HepG2 (cell line): ENCODE results near the gene EPB41L2. TPM values are rescaled to one million over a fixed set of nuclear protein-coding genes. Genes with fewer than 3 reads are reported as not detected.

ENCODE experiments used
- ATAC-seq: fragments of 200-7000 bp; cut with Tn5 transposase; 3 replicates; pipeline ENCODE4 v1.9.1; 2020; ENCODE audit warnings: mild to moderate bottlenecking, moderate library complexity
- BruUV-seq: library from RNA; stranded (reverse); fragments of 400-500 nt; replicated peaks from 2 replicates; lab custom pipeline; 2021; lab: Mats Ljungman, UMichigan
- CTCF ChIA-PET: fragments of 300-600 bp; formaldehyde crosslinking; extraction: SDS; loops from one replicate; lab custom pipeline; 2021; ENCODE audit warnings: low total read pairs, inconsistent platforms, low intra/inter-chr PET ratio; lab: Yijun Ruan, JAX
- POLR2A ChIA-PET: fragments of 350-600 bp; sonication (Branson Sonifier 250); formaldehyde crosslinking; loops from one replicate; lab custom pipeline; 2020; ENCODE audit warnings: antibody characterized with exemption, inconsistent platforms; lab: Yijun Ruan, JAX
- DNase-seq: peaks from one replicate; pipeline ENCODE4 v3.0.0-alpha.2; 2015; ENCODE audit warnings: low spot score
- FAIRE-seq: peaks from 3 replicates; lab custom pipeline; 2011; peaks lifted over from hg19 to GRCh38; lab: Jason Lieb, UNC
- H2AFZ ChIP-seq: one replicate; pipeline ENCODE4 v1.6.1; 2011; ENCODE audit warnings: low read length, inconsistent platforms
- H3K27ac ChIP-seq: fragments of 300-600 bp; 3 replicates; pipeline ENCODE4 v1.8.0; 2011; ENCODE audit warnings: mixed run types, mild to moderate bottlenecking, mixed read lengths, low read length, inconsistent platforms; ENCODE audit not compliant: insufficient read depth; ENCODE audit errors: extremely low read length
- H3K27me3 ChIP-seq, 2 experiments: fragments of 200-600 bp in 1 of 2; 2 replicates in 1 of 2; 3 replicates in 1 of 2; pipeline versions ENCODE4 v1.6.0 to v1.8.0; 2011; ENCODE audit warnings: low read length in 2 of 2, mild to moderate bottlenecking in 2 of 2, moderate library complexity in 2 of 2, inconsistent platforms in 1 of 2; ENCODE audit not compliant: insufficient read depth in 2 of 2, control insufficient read depth in 1 of 2
- H3K36me3 ChIP-seq, 2 experiments: fragments of 200-600 bp in 1 of 2; replicated peaks in 1 of 2; 2 replicates in 1 of 2; 3 replicates in 1 of 2; pipeline versions ENCODE4 v1.5.1 to v1.8.0; 2011; ENCODE audit warnings: low read length in 2 of 2, inconsistent platforms in 1 of 2; ENCODE audit not compliant: insufficient read depth in 2 of 2, control insufficient read depth in 1 of 2
- H3K4me1 ChIP-seq: 2 replicates; pipeline ENCODE4 v1.5.1; 2012; ENCODE audit warnings: low read length, inconsistent platforms; ENCODE audit not compliant: insufficient read depth
- H3K4me2 ChIP-seq: 2 replicates; pipeline ENCODE4 v1.6.0; 2011; ENCODE audit warnings: low read depth, low read length, inconsistent platforms
- H3K4me3 ChIP-seq, 3 experiments: fragments of 200-600 bp in 1 of 3; sonication (generic), shearing (Covaris generic) in 1 of 3; replicated peaks in 1 of 3; 2 replicates each; pipeline ENCODE4 v1.5.1; 2011 to 2016; ENCODE audit warnings: low read length in 3 of 3, inconsistent platforms in 2 of 3, low read depth in 2 of 3, mild to moderate bottlenecking in 2 of 3, control low read depth in 1 of 3, mixed read lengths in 1 of 3; ENCODE audit not compliant: insufficient read depth in 1 of 3
- H3K79me2 ChIP-seq: one replicate; pipeline ENCODE4 v1.6.1; 2011; ENCODE audit warnings: low read length, inconsistent platforms; ENCODE audit not compliant: insufficient read depth
- H3K9ac ChIP-seq: 2 replicates; pipeline ENCODE4 v1.6.0; 2011; ENCODE audit warnings: mild to moderate bottlenecking, low read depth, low read length, inconsistent platforms; ENCODE audit not compliant: insufficient read depth
- H3K9me3 ChIP-seq: 2 replicates; pipeline ENCODE4 v1.5.1; 2012; ENCODE audit warnings: mild to moderate bottlenecking, low read length
- H4K20me1 ChIP-seq: 2 replicates; pipeline ENCODE4 v1.6.0; 2011; ENCODE audit warnings: inconsistent platforms, mild to moderate bottlenecking, low read length, moderate library complexity; ENCODE audit not compliant: insufficient read depth
- ATF7 ChIP-seq, 2 experiments: fragments of 450-650 bp in 1 of 2; sonication (generic) in 1 of 2; formaldehyde crosslinking in 1 of 2; IDR thresholded peaks; 2 replicates each; pipeline versions ENCODE4 v1.4.0 to v1.6.1; 2016 to 2020; ENCODE audit warnings: antibody characterized with exemption in 1 of 2, mild to moderate bottlenecking in 1 of 2, missing genetic modification reagents in 1 of 2
- FOXP1 ChIP-seq, 2 experiments: fragments of 450-650 bp in 1 of 2; IDR thresholded peaks; 2 replicates each; pipeline ENCODE4 v1.6.1; 2017 to 2018; ENCODE audit warnings: antibody characterized with exemption in 1 of 2
- PITX1 ChIP-seq: sonication (generic); formaldehyde crosslinking; IDR thresholded peaks from 2 replicates; pipeline ENCODE4 v1.5.1; 2020; ENCODE audit warnings: mild to moderate bottlenecking, missing genetic modification reagents
- REPIN1 ChIP-seq: sonication (generic); formaldehyde crosslinking; IDR thresholded peaks from 2 replicates; pipeline ENCODE4 v1.8.0; 2022; ENCODE audit warnings: missing genetic modification reagents, low read depth, mild to moderate bottlenecking, borderline replicate concordance
- SALL1 ChIP-seq: sonication (generic); formaldehyde crosslinking; IDR thresholded peaks from 2 replicates; pipeline ENCODE4 v1.8.0; 2022; ENCODE audit warnings: mild to moderate bottlenecking, missing genetic modification reagents
- XBP1 ChIP-seq: sonication (generic); formaldehyde crosslinking; IDR thresholded peaks from 2 replicates; pipeline ENCODE4 v1.5.0; 2020; ENCODE audit warnings: missing genetic modification reagents
- ZNF20 ChIP-seq: sonication (generic); formaldehyde crosslinking; IDR thresholded peaks from 2 replicates; pipeline ENCODE4 v1.4.0; 2020; ENCODE audit warnings: mild to moderate bottlenecking, moderate library complexity, missing genetic modification reagents
- ZNF569 ChIP-seq: sonication (generic); formaldehyde crosslinking; IDR thresholded peaks from 2 replicates; pipeline ENCODE4 v1.5.0; 2020; ENCODE audit warnings: mild to moderate bottlenecking, missing genetic modification reagents, moderate library complexity, borderline replicate concordance
- ZNF7 ChIP-seq: IDR thresholded peaks from 2 replicates; pipeline ENCODE4 v1.6.1; 2016; ENCODE audit warnings: missing biosample characterization, missing genetic modification reagents
- WGBS: methylation state at CpG from one replicate; pipeline ENCODE4 v1.1.6; 2017; ENCODE audit warnings: low lambda C conversion rate; 5-methylcytosine and 5-hydroxymethylcytosine counted together
- in situ Hi-C: cut with HindIII; loops from 2 replicates; pipeline ENCODE4 v1.10.0; 2017; ENCODE audit warnings: low pct_unique_long_range_greater_than_20kb; ENCODE audit not compliant: extremely low pct_ligation_motif_present
- intact Hi-C: fragments of 100-400 bp; cut with micrococcal nuclease; formaldehyde crosslinking; loops from one replicate; pipeline ENCODE4 v1.10.0; 2022; ENCODE audit not compliant: unreplicated experiment
- polyA plus RNA-seq, 8 experiments: library from polyadenylated mRNA; depleted of rRNA in 3 of 8; stranded (reverse) in 7 of 8; unstranded in 1 of 8; fragments of >200 nt; fragmentation: Illumina TruSeq in 4 of 8; extraction: Trizol in 4 of 8; gene quantifications; 2 replicates each; pipeline versions ENCODE4 v1.2.1 to v1.2.3, GENCODE V29; 2011 to 2016; ENCODE audit warnings: low read depth in 4 of 8, missing spikeins in 1 of 8, mixed read lengths in 1 of 8; ENCODE audit not compliant: insufficient read depth in 1 of 8
- total RNA-seq, 5 experiments: library from RNA; depleted of rRNA; stranded (reverse); fragments of >200 nt; fragmentation: Illumina TruSeq; extraction: Trizol; gene quantifications; 2 replicates each; pipeline ENCODE4 v1.2.3, GENCODE V29; 2016; ENCODE audit warnings: low read depth in 1 of 5
- TF ChIP-seq, protein P1 (sequence below): sonication (generic); formaldehyde crosslinking; IDR thresholded peaks from 2 replicates; pipeline ENCODE4 v1.8.1; 2023; ENCODE audit warnings: mild to moderate bottlenecking, missing genetic modification reagents
- TF ChIP-seq, protein P2 (sequence below): sonication (generic); formaldehyde crosslinking; IDR thresholded peaks from 2 replicates; pipeline ENCODE4 v1.5.1; 2020; ENCODE audit warnings: mild to moderate bottlenecking, missing genetic modification reagents, borderline replicate concordance
- TF ChIP-seq, protein P3 (sequence below): sonication (generic); formaldehyde crosslinking; IDR thresholded peaks from 2 replicates; pipeline ENCODE4; 2020; ENCODE audit warnings: missing genetic modification reagents, mild to moderate bottlenecking, borderline replicate concordance

Gene EPB41L2
- total and polyA plus RNA-seq, 2 of the 13 experiments (the other 11 are each of a cell fraction or from before 2014, with no cell fraction given) = 41.7 to 56.4 TPM

DNA sequence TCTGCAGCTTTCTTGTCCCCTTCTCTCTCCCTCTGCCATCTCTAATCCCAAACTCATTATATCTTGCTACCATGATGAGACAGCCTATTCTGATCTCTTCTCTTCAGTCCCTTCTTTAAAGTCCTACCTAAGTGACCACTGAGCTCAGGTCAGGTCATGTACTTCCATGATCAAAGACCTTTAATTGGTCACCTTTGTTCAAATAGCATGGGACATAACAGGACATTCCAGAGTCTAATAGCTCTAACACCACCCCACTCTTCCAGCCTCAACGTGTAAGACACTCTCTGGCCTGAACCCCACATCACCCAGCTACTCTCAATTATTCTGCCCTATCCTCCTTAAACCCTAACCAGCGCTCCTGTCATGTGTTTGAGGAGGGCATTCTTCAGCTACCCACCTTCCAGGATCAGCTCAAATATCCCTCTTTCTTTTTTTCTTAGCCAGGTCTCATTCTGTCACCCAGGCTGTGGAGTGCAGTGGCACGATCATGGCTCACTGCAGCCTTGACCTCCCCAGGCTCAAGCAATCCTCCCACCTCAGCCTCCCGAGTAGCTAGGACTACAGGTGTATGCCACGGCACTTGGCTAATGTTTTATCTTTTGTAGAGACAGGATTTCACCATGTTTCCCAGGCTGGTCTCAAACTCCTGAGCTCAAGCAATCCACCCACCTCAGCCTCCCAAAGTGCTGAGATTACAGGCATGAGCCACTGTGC is 237.9 kb downstream of the EPB41L2 start (continued):
- TF ChIP-seq, protein P1, sequence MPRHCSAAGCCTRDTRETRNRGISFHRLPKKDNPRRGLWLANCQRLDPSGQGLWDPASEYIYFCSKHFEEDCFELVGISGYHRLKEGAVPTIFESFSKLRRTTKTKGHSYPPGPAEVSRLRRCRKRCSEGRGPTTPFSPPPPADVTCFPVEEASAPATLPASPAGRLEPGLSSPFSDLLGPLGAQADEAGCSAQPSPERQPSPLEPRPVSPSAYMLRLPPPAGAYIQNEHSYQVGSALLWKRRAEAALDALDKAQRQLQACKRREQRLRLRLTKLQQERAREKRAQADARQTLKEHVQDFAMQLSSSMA (CRISPR knock-in tag) = no peak

DNA sequence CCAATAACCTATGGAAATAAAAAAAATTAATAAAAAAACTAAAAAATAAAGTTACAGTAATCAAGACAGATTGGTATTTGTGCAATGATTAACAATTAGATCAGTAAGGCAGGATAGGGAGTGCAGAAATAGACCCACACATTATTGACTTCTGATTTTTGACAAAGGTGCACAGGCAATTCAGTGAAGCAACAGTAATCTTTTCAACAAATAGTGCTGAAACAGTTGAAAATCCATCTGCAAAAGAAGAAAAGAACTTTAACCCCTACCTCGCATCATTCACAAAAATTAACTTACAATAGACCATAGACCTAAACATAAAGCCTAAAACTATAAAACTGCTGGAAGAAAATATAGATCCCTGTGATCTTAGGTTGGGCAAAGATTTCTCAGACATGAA is 240.3 kb downstream of the EPB41L2 start:
- ATAC-seq (0 out of 3 replicates have a peak, but pooled peaks have one; percentile 4), FAIRE-seq (no peak), DNase-seq (peak; percentile 62)
- in situ Hi-C loops = no loop called here
- Histone ChIP-seq H3K27ac (peak overlapping the region; percentile 20), H3K27me3 (no peaks in the 10 kb centered on the region; a peak in 1 of 5 replicates), H4K20me1 (no peaks in the 10 kb centered on the region), H3K9ac (no peak overlapping the region), H3K36me3 (no peaks in the 10 kb centered on the region), H3K4me3 (no peak overlapping the region), H3K79me2 (peaks cover 5% of the 10 kb centered on the region), H3K4me2 (0 out of 2 replicates have a peak overlapping the region, but pooled peaks have one; percentile 0), H3K9me3 (0 out of 2 replicates have a peak, but pooled peaks cover 10% of the 10 kb centered on the region), H3K4me1 (peaks cover 59% of the 10 kb centered on the region), H2AFZ (no peak overlapping the region)
- ChIA-PET CTCF (no interaction called here), POLR2A (no interaction called here)
- BruUV-seq = no TSS peak
- intact Hi-C loops = no loop called here
- 11% methylated on average over 1 of the region's 1 CpG for WGBS
- TF ChIP-seq PITX1 (CRISPR knock-in tag) (no peak), ZNF7 (CRISPR knock-in tag) (no peak), ZNF20 (no peak), ATF7 (IDR thresholded peaks at IDR 0.05) (no peak), ATF7 (CRISPR knock-in tag; IDR thresholded peaks at IDR 0.05) (no peak), ZNF569 (CRISPR knock-in tag) (no peak), REPIN1 (CRISPR knock-in tag) (no peak), FOXP1 (IDR thresholded peaks at IDR 0.05) (no peak), FOXP1 (CRISPR knock-in tag; IDR thresholded peaks at IDR 0.05) (peak; percentile 39; the same call in 1 of the 2 replicates), XBP1 (CRISPR knock-in tag) (no peak), SALL1 (CRISPR knock-in tag) (no peak; the same call in 1 of the 2 replicates)
- TF ChIP-seq, protein P2, sequence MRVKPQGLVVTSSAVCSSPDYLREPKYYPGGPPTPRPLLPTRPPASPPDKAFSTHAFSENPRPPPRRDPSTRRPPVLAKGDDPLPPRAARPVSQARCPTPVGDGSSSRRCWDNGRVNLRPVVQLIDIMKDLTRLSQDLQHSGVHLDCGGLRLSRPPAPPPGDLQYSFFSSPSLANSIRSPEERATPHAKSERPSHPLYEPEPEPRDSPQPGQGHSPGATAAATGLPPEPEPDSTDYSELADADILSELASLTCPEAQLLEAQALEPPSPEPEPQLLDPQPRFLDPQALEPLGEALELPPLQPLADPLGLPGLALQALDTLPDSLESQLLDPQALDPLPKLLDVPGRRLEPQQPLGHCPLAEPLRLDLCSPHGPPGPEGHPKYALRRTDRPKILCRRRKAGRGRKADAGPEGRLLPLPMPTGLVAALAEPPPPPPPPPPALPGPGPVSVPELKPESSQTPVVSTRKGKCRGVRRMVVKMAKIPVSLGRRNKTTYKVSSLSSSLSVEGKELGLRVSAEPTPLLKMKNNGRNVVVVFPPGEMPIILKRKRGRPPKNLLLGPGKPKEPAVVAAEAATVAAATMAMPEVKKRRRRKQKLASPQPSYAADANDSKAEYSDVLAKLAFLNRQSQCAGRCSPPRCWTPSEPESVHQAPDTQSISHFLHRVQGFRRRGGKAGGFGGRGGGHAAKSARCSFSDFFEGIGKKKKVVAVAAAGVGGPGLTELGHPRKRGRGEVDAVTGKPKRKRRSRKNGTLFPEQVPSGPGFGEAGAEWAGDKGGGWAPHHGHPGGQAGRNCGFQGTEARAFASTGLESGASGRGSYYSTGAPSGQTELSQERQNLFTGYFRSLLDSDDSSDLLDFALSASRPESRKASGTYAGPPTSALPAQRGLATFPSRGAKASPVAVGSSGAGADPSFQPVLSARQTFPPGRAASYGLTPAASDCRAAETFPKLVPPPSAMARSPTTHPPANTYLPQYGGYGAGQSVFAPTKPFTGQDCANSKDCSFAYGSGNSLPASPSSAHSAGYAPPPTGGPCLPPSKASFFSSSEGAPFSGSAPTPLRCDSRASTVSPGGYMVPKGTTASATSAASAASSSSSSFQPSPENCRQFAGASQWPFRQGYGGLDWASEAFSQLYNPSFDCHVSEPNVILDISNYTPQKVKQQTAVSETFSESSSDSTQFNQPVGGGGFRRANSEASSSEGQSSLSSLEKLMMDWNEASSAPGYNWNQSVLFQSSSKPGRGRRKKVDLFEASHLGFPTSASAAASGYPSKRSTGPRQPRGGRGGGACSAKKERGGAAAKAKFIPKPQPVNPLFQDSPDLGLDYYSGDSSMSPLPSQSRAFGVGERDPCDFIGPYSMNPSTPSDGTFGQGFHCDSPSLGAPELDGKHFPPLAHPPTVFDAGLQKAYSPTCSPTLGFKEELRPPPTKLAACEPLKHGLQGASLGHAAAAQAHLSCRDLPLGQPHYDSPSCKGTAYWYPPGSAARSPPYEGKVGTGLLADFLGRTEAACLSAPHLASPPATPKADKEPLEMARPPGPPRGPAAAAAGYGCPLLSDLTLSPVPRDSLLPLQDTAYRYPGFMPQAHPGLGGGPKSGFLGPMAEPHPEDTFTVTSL (CRISPR knock-in tag) = peak; percentile 22; the same call in 1 of the 2 replicates
- TF ChIP-seq, protein P3, sequence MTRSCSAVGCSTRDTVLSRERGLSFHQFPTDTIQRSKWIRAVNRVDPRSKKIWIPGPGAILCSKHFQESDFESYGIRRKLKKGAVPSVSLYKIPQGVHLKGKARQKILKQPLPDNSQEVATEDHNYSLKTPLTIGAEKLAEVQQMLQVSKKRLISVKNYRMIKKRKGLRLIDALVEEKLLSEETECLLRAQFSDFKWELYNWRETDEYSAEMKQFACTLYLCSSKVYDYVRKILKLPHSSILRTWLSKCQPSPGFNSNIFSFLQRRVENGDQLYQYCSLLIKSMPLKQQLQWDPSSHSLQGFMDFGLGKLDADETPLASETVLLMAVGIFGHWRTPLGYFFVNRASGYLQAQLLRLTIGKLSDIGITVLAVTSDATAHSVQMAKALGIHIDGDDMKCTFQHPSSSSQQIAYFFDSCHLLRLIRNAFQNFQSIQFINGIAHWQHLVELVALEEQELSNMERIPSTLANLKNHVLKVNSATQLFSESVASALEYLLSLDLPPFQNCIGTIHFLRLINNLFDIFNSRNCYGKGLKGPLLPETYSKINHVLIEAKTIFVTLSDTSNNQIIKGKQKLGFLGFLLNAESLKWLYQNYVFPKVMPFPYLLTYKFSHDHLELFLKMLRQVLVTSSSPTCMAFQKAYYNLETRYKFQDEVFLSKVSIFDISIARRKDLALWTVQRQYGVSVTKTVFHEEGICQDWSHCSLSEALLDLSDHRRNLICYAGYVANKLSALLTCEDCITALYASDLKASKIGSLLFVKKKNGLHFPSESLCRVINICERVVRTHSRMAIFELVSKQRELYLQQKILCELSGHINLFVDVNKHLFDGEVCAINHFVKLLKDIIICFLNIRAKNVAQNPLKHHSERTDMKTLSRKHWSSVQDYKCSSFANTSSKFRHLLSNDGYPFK (CRISPR knock-in tag) = no peak
